Raji (cell line): ENCODE data around the gene IL1RL1.

Source experiments
- POLR2A ChIP-seq: IDR thresholded peaks from 2 replicates; pipeline ENCODE4 v1.6.1; 2011; ENCODE audit warnings: low read depth, low read length, control low read depth; ENCODE audit not compliant: insufficient read depth

Gene IL1RL1

DNA sequence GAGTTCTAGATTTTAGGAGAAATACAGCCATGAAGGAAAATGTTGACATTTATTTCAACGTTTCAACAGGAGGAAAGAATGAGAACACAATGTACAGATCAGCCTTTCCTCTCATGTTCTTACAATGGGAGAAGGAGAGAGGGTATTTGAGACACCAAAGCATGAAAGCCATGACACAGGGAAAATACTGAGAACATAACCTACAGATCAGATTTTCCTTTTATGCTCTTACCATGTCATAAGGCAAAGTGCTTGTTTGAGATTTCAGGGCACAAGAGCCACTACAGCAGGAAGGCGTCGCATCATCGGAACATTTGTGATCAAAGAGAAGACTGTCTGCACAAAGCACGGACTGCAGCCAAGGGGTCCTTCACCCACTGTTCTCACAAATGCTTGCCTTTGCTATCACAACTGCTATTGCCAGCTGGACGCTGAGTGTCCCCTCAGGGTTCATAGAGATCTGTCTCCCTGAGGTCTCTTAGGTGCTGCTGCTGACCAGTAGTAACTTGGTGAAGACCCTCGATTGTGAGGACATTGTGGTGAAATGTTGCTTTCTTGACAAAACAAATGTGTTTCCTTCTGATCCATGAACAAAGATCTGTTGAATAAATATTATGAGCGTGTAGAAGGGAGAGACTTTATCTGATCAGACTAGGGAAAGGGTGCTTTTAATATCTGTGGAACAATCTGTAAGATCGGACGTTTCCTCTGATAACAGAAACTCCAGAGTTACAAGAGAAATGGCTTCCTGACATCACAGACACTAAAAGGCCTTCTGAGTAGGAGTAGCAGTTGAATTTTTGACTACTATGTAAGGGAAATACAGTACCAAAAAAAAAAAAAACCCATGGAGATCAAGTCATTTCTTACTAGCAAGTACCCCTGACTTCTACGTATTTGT is 6.4 kb upstream of the IL1RL1 start:
- TF ChIP-seq POLR2A = no peak

DNA sequence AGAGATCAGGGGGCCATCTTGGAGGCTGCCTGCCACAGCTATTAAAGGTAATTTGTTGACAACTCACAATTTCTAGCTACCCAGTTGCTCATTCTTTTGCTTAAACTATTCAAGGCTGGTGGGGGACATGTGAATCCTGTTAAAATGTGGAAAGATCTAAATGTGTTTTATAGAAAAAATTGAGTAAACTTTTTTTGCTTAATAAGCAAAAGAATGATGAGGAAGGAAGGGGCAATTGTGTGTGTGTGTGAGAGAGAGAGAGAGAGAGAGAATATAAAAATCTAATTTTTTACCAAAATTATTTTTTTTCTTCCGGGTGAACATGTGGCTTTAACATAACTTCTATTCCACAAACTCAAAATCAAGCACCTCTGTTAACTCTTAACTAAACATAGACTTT is 5.2 kb upstream of the IL1RL1 start:
- TF ChIP-seq POLR2A = no peak

DNA sequence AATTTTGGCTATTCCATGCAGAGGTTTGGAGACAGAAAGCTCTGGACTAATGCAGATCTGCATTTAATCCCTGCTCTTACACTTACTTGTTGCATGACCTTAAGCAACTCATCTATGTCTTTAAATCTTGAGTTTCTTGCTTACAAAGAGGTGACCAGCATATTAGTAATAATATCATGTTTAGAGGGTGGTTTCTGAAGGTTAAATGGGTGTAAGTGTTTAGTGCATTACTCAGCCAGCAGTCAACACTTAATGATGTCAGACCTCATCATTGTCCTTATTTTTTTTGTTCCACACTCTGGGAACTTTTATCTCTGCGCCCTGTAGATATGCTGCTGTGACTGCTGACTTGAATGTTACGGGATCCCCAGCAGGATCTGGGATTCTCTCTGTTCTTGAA is 1.7 kb downstream of the IL1RL1 start:
- no peak for TF ChIP-seq POLR2A

DNA sequence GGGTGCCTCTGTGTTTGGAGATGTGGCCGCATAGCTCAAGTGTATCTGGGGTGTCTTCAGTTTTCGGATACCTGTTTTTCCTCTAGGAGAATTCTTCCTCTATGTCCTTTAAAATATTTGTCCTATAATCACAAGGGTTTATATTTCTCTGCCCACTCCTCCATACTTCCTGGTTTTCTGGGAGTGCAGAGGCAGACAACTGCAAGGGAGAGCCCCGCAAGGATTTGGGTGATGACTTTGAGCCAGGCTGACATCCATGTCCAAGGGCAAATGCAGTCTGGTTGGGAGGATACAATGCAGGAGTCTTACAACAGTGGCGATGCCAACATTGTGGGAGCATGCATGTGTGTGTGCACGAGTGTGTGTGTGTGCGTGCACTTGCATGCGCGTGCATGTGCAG is 2.1 kb downstream of the IL1RL1 start:
- no peak for TF ChIP-seq POLR2A

DNA sequence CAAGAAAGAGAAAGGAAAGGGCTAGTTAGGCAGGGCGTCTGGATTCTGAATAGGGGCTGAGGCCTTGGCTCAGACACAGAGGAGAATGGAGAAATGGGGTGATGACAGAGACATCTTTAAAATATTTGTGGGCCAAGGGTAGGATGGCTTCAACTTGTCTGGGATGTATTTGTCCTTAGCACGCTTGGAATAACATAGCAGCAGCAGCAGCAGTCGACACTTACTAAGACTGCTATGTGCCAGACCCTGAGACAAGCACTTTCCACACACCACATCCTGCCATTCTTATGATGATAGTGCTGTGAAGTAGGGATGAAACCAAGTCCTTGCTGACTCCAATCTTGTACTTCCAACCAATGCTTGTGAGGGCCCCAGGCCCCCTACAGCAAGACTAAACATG is 2.6 kb downstream of the IL1RL1 start:
- TF ChIP-seq POLR2A = no peak

DNA sequence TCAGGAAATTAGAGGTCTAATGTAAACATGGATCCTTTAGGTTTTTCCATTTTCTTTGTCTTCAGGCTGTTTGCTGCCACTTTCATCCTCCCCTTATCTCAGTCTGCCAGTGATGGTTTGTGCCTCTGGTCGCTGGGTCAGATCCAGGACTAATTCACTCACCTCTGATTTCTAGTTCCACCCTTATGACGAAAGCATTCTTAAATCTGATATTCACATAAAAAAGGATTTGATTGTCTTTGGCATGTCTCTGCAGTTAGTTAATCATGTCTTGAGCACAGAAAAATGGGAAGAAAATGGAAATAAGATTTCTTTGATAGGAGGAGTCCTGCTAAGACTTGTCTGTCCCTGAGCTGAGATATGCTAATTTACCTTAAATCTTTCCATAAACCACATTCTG is 4.6 kb downstream of the IL1RL1 start:
- TF ChIP-seq POLR2A = no peak

DNA sequence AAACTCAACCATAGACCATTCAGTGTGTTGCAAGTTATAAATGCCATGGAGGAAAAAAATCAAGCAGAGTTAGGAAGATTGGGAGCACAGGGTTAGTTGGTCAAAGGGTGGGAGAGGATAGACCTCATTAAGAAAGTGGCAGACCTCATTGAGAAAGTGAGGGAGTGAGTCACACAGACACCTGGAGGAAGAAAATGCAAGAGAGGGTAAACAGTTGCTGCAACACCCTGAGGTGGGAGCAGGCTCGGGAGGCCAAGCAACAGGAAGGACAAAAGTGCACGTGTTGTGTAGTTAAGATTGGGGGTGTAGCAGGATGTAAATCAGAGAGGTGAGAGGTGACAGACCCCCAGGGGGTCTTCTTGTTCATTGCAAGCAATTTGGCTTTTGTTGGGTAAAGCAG is 6.4 kb downstream of the IL1RL1 start:
- no peak for TF ChIP-seq POLR2A

DNA sequence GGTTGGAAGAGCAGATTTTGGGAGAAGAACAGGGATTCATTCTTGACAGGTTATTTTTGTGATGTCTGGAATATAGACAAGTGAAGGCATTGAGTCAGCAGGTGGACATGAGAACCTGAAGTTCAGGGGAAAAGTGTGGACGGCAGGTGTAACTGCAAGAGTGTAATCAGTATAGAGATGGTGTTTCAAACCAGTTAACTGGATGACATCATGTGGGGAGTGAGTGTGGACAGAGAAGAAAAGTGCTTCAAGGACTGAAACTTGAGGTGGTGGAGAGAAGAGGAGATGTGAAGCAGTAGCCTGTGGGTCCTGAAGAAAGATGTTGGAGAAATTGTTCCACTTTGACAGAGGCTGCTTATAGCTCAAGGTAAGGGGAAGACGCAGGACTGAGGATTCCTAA is 7.1 kb downstream of the IL1RL1 start:
- no peak for TF ChIP-seq POLR2A

DNA sequence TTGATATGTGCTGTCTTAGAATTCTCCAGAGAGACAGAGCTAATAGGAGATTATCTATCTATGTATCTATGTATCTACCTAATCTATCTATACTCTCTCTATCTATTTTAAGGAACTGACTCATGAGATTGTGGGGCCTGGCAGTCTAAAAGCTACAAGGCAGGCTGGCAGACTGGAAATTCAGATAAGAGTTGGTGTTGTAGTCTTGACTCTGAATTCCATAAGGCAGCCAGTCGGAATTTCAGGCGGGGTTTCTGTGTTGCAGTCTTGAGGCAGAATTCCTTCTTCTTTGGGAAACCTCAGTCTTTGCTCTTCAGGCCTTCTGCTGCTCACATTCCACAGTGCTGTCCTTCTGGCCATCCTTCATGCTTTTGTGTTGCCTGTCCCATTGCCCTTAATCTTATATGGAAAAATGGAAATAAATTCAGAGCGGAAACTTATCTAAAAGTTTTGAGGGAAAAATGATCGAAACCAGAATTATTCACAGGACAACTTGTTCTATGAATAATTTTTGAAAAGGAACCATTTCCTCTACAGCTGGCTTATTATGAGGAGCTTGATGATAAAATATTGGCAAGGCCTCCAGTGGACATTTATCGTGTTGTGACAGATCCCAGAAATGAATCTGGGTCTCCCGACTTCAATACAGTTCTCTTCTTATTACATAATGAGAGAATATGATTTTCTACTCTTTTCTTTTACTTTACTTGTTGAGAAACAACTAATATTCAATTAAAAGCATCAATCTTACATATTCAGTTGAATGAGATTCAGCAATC is 10.8 kb downstream of the IL1RL1 start:
- no peak for TF ChIP-seq POLR2A

DNA sequence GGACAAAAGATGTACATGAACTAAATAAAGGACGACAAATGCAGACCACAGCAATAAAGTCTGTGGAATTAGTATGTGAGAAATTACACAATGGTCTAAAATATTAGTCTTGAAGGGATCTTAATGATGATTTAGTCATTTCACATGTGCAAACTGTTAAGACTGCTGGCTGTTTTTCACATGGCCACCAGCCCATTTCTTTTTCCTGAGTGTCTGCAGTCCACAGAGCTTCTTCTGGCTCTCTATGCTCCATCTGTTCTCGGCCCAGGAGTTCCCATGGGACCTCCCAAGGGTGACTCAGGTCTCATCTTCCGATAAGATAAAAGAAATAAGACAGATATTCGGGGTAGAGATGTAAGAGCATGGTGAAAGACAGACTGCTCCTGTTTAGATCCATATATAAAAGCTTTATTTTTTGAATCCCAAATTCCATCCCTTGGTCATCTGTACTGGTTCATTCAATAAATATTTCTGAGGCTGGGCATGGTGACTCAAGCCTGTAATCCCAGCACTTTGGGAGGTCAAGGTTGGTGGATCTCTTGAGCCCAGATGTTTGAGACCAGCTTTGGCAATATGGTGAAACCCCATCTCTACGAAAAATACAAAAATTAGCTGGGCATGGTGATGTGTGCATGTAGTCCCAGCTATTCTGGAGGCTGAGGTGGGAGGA is 20.1 kb downstream of the IL1RL1 start:
- no peak for TF ChIP-seq POLR2A

DNA sequence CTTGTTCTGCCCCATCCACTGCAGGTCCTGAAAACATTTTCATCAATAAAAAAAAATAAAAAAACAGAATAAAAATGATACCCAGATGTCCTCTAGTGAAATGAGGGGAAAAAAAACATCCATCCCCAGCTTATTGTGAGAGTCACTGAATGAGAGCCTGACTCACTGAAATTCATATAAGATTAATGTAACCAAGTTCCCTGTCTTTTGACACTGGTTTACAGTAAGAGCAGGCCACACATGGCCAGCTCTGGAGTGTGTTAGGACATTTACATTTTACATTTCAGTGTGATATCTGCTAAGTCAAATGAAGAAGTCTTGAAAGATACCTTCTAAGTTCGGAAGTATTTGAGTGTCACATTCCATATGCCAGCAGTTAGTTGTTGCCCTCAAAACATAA is 23.1 kb downstream of the IL1RL1 start:
- no peak for TF ChIP-seq POLR2A

DNA sequence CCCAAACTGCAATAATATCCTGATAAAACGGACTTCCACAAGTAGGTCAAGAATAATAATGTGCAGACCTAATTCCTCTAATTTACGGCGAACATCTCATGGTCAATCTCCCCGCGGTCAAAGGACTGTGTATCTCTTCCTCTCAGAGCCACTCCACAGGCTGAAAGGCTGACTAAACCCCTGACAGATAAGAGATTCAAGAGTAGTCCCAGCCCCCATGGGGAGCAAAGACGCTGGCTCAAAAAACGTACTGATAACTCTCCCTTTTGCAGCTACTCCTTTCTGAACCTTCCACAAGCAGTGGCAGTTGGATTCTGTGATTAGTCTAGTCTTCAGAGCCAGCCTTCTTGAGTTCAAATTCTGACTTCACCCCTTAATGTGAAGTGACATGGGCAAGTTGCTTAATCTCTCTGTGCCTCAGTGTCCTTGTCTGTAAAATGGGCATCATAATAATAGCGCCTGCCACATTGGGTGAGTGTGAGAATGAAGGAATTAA is 24.6 kb downstream of the IL1RL1 start:
- TF ChIP-seq POLR2A = no peak

DNA sequence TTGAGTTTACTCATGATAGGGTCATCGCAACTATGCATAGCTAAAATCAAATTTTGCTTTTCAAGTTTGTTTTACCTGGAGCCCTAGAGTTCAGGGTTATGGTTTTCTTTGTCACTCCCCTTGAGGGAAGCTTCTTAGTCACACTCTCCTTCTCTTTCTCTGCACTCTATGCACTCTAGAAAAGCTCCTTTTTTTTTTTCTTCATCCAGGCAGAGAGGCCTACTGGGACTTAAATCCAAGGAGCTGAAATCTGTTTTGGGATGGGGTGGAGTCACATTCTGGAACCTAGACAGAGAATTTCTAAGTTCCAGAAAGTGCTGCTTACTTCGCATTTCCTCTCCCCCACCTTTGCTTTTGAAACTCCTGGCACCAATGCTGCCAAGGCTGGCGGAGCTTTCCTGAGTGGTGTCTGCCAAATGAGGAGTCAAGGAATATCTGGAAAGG is 25.2 kb downstream of the IL1RL1 start:
- no peak for TF ChIP-seq POLR2A

DNA sequence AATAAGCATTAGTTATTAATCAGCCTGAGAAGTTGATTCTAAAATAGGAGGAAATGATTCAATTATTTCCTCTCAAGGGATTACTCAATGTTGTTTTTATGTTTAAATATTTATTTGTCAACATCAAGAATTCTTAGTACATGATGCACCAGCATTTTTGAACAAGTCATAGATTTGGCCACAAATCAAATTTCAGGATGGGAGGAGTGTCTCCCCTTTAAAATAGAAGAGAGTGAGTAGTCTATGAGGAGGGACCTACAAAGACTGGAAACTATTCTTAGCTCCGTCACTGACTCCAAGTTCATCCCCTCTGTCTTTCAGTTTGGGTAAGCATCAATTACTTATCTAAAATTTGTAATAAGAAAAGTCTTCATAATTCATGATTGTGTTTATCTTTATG is 25.6 kb downstream of the IL1RL1 start:
- no peak for TF ChIP-seq POLR2A
